ENCODE measurements around the gene CHFR.
"Not testable (repeated sequence)": the region's sequence is repeated elsewhere in the genome, so short reads cannot be mapped to it uniquely, and the experiment has no call there.

The CHFR gene

DNA sequence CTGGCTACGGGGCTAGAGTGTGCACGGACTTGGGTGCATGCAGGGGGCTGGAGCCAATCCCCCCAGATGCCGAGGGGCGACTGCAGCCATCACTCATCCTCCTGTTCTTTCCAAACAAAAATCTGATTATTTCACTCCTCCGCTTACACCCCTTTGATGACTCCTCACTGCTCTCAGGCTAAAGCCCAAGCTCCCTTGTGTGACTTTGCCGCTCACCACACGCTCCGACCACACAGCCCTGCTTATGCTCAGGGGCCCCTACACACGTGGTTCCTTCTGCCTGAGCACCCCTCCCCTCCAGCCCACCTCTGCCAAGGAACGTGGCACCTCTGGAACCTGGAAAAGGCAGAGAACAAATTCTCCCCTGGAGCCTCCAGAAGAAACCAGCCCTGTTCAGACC is 13.7 kb downstream of the CHFR start:
- no peak for DNase-seq

GRCh38 chr12:132872975-132873421 is 14.4 kb downstream of the CHFR start:
- no peak for DNase-seq

DNA sequence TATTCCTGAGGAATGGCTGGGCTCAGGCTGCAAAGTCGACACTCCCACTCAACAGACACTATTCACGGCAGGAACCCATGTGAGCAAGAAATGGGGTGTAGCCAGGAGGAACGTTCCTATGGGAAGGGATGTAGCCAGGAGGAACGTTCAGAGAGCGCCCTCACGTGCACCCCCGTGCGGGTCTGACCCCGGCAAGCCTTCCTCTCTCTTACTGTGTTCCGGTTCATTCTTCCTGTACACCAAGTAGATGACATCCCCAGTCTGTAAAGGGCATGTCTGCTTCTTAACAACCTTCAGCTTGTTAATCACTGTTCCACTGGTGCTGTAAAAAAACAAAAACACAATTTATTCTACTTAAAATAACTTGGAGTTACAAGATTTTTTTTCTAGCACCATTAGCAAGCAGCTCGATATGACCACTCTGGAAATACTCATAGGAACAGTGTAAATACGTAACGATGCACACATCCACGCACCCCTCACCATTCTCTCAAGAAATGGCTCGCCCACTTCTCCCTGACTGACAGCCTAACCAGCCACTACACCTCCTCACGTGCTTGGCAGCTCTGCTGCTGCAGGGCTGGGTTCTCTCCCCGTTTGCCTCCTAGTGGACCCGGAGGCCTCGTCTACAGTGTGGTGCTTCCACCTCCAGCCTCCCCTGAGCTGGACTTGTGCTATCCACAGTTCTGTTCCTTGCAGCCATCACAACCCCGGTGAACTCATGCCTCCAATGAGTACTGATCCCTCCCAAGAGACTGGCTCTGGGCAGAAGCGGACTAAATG is 15.1 kb downstream of the CHFR start:
- DNase-seq: no peak

DNA sequence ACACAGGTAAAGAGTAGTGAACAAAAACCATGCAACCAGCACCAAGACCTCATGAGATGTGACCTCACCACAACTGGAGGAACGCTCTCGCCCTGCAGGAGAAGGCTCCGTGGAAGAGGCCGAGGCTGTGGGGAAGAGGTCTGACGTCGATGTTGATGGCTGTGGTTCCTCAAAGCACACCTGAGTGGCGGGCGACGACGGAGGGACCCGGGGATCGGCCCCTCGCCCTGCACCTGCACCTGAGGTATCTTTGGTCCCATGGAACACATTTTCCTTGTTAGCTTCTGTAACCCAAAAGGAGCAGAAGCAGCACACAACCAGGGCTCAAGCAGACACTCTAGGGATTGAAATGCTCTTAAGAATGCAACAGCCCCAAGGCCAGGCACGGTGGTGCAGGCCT is 17.9 kb downstream of the CHFR start:
- DNase-seq: no peak

- no peak for DNase-seq
These were observed 21.1 kb downstream of the CHFR start for GRCh38 chr12:132866251-132866828.

GRCh38 chr12:132861558-132861957 is 25.8 kb downstream of the CHFR start:
- DNase-seq: no peak

GRCh38 chr12:132858718-132859266 is 28.6 kb downstream of the CHFR start:
- no peak for DNase-seq

DNA sequence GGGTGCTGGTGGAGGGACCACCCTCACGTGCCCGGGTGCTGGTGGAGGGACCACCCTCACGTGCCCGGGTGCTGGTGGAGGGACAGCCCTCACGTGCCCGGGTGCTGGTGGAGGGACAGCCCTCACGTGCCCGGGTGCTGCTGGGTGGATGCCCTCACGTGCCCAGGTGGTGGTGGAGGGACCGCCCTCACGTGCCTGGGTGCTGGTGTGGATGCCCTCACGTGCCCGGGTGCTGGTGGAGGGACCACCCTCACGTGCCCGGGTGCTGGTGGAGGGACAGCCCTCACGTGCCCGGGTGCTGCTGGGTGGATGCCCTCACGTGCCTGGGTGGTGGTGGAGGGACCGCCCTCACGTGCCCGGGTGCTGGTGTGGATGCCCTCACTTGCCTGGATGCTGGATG is 30.4 kb downstream of the CHFR start:
- not testable (repeated sequence) for DNase-seq

DNA sequence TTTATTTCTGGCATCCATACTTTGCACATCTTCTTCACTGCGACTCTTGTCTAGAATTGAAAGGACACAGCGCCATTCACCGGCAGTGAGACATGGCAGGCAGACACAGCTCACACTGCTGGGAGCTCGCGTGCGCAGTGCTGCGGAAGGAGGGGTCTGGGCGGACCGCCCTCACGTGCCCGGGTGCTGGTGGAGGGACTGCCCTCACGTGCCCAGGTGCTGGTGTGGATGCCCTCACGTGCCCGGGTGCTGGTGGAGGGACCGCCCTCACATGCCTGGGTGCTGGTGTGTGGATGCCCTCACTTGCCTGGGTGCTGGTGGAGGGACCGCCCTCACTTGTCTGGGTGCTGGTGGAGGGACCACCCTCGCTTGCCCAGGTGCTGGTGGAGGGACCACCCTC is 30.8 kb downstream of the CHFR start:
- no peak for DNase-seq

GRCh38 chr12:132855211-132855610 is 32.2 kb downstream of the CHFR start:
- not testable (repeated sequence) for DNase-seq

- DNase-seq: no peak
These were observed 33.9 kb downstream of the CHFR start for GRCh38 chr12:132853285-132854092.

DNA sequence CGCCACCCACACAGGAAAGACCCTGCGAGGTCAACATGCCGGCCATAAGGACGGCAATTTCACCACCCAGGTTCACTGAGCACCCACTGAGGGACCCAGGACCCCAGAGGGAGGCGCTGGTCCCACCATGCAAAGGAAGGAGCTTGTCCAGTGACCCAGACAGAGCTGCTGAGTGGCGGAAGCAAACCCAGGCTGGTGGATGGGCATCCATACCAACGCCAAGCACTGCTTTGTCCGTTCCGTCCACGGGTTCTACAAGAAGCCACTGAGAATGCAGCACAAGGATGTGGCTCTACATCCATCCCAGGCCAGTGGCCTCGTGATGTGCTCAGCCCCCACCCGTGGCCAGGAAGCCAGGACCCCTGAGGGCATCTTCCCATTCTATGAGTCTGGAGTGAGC is 34.9 kb downstream of the CHFR start:
- no peak for DNase-seq

- DNase-seq: no peak
These were observed 35.9 kb downstream of the CHFR start for GRCh38 chr12:132851465-132851864.

- no peak for DNase-seq
These were observed 37.1 kb downstream of the CHFR start for GRCh38 chr12:132850291-132850690.

GRCh38 chr12:132848521-132848920 is 38.9 kb downstream of the CHFR start:
- no peak for DNase-seq

DNA sequence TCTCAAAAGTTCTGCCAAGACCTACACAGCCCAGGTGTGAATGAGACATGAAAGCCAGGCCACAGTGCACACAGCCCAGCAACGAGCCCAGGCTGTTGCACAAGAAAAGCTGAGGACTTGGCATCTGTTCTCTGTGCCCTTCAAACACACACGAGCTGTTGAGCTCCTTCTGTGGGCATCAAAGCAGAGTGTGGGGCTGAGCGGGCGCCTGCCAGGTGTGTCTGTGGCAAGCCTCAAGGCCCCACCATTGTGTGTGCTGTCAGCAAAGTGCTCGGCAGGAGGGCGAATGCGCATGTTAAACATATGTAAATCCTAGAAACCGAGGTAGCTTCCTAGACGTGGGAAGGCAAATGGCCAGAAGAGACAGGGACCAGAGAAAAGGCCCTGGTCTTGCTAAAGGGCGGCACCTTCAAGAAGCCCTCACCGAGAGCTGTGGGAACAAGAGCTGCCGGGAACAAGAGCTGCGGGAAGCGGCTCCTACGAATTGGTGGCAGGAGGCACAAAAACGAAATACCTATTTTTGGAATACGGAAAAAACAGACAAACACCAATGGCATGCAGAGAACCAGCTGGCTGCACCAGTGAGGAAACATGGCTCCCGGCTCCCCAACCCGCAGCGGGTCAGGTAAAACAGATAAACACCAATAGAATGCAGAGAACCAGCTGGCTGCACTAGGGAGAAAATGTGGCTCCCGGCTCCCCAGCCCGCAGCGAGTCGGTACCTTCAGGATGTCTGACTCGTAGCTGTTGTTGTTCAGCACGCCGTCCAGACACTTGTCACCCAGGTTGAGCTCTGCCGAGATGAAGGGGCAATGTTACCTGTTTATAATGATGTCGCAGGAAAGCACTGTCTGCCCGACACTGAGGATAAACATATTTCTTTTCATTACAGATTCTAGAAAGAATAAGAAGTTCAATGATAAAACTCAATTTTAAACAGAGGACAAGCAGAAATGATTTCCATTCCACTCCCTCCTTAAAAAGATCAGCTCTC is 39.7 kb downstream of the CHFR start:
- DNase-seq: no peak

DNA sequence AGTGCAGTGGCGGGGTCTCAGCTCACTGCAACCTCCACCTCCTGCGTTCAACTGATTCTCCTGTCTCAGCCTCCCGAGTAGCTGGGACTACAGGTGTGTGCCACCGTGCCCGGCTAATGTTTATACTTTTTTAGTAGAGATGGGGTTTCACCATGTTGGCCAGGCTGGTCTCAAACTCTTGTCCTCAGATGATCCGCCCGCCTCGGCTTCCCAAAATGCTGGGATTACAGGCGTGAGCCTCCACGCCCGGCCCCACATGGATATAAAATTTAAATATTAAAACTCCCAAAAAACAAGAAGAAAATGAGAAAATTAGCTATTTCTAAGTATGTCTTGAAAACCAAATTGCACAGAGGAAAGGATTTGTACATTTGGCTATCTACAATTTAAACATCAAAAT is 42.7 kb downstream of the CHFR start:
- not testable (repeated sequence) for DNase-seq

- DNase-seq: no peak
These were observed 44.9 kb downstream of the CHFR start for GRCh38 chr12:132842449-132843045.

DNA sequence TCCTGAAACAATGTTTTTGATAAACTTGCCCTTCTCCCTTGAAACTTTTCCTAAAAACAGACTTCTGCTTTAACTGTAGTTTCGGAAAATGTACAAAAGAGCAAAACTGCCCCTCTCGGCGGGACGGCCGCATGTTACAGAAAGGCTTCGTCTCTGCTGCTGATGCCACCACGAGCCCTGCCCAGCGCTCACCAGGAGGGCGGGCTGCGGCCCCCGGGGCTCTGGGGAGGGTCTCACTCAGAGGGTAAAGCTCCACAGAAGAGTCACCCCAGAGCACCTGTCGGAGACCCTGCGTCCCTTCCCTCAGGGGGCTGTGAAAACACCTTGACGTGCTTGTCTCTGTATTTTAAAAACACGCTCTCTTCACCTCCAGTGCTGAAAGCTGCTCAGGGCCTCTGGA is 46.3 kb downstream of the CHFR start:
- DNase-seq: no peak

GRCh38 chr12:132840536-132840935 is 46.9 kb downstream of the CHFR start:
- no peak for DNase-seq

DNA sequence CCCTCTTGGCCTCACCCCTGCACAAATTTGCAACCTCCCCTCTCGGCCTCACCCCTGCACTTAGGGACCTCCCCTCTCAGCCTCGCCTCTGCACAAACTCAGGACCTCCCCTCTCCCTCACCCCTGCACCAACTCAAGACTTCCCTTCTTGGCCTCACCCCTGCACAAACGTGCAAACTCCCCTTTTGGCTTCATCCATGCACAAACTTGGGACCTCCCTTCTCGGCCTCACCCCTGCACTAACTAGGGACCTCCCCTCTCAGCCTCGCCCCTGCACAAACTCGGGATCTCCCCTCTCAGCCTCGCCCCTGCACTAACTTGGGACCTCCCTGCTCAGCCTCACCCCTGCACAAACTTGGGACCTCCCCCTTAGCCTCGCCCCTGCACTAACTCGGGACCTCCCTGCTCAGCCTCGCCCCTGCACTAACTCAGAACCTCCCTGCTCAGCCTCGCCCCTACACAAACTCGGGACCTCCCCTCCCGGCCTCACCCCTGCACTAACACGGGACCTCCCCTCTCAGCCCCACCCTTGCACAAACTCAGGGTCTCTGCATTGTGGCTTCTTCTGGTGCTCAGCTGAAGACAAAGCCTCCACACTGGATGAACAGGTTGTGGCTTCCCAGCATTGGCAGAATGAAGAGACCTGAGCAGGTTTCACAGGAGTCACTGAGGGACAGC is 47.7 kb downstream of the CHFR start:
- DNase-seq: no peak

All from OCI-M1 (cell line).